K562 (cell line): ENCODE results near the gene LRRC74B. TPM values are rescaled to one million over a fixed set of nuclear protein-coding genes. Genes with fewer than 3 reads are reported as not detected.

Experiments used
- ATAC-seq: fragments of 200-7000 bp; cut with Tn5 transposase; 3 replicates; pipeline ENCODE4 v1.9.1; 2020; ENCODE audit warnings: moderate library complexity
- BruUV-seq: library from RNA; stranded (reverse); fragments of 400-500 nt; replicated peaks from 2 replicates; lab custom pipeline; 2021; lab: Mats Ljungman, UMichigan
- CTCF ChIA-PET: fragments of 300-600 bp; formaldehyde crosslinking; extraction: SDS; loops from one replicate; lab custom pipeline; 2021; ENCODE audit warnings: low intra/inter-chr PET ratio; lab: Yijun Ruan, JAX
- POLR2A ChIA-PET: fragments of 300-600, 350-650 bp; sonication (Branson Sonifier 250); formaldehyde crosslinking; extraction: SDS; loops from one replicate; lab custom pipeline; 2021; ENCODE audit warnings: antibody characterized with exemption, inconsistent platforms; lab: Yijun Ruan, JAX
- DNase-seq, 4 experiments: peaks; one replicate each; pipeline versions ENCODE4 v3.0.0 to v3.0.0-alpha.2; 2011 to 2018; ENCODE audit warnings: low spot score in 3 of 4, mixed read lengths in 3 of 4; ENCODE audit errors: extremely low read depth in 1 of 4
- FAIRE-seq: peaks from 2 replicates; lab custom pipeline; 2011; peaks lifted over from hg19 to GRCh38; lab: Jason Lieb, UNC
- H2AFZ ChIP-seq: 2 replicates; pipeline ENCODE4 v1.6.0; 2011; ENCODE audit warnings: low read depth, low read length, control low read depth, inconsistent platforms
- H3K27ac ChIP-seq: fragments of 200-600 bp; 3 replicates; pipeline ENCODE4 v1.8.0; 2011; ENCODE audit warnings: low read depth, mild to moderate bottlenecking, control low read depth, inconsistent platforms, low read length, moderate library complexity, mixed read lengths; ENCODE audit errors: extremely low read depth
- H3K27me3 ChIP-seq, 2 experiments: fragments of 300-600 bp in 1 of 2; 2 replicates in 1 of 2; 3 replicates in 1 of 2; pipeline versions ENCODE4 v1.6.0 to v1.8.0; 2011; ENCODE audit warnings: inconsistent platforms in 2 of 2, low read length in 2 of 2, mild to moderate bottlenecking in 1 of 2, mixed read lengths in 1 of 2, moderate library complexity in 1 of 2; ENCODE audit not compliant: control insufficient read depth in 2 of 2, insufficient read depth in 2 of 2
- H3K36me3 ChIP-seq: fragments of 300-600 bp; 3 replicates; pipeline ENCODE4 v1.8.0; 2011; ENCODE audit warnings: mild to moderate bottlenecking, low read length, inconsistent platforms; ENCODE audit not compliant: control insufficient read depth, insufficient read depth
- H3K4me1 ChIP-seq, 2 experiments: fragments of 200-600 bp in 1 of 2; replicated peaks in 1 of 2; 2 replicates in 1 of 2; 3 replicates in 1 of 2; pipeline versions ENCODE4 v1.5.1 to v1.8.0; 2011; ENCODE audit warnings: inconsistent platforms in 2 of 2, low read length in 2 of 2, mild to moderate bottlenecking in 1 of 2, mixed read lengths in 1 of 2, moderate library complexity in 1 of 2; ENCODE audit not compliant: control insufficient read depth in 2 of 2, insufficient read depth in 2 of 2
- H3K4me2 ChIP-seq: 2 replicates; pipeline ENCODE4 v1.6.1; 2011; ENCODE audit warnings: low read length, control low read depth, inconsistent platforms, mixed read lengths; ENCODE audit not compliant: insufficient read depth
- H3K4me3 ChIP-seq: fragments of 200-600 bp; sonication (generic), shearing (Covaris generic); 2 replicates; pipeline ENCODE4 v1.5.1; 2016; ENCODE audit warnings: control low read depth, inconsistent platforms
- H3K79me2 ChIP-seq: fragments of 200-600 bp; 3 replicates; pipeline ENCODE4 v1.8.0; 2011; ENCODE audit warnings: low read length, inconsistent platforms; ENCODE audit not compliant: control insufficient read depth, insufficient read depth
- H3K9ac ChIP-seq, 2 experiments: 2 replicates each; pipeline versions ENCODE4 v1.6.0 to v1.6.1; 2011; ENCODE audit warnings: low read depth in 2 of 2, low read length in 2 of 2, control low read depth in 1 of 2, inconsistent platforms in 1 of 2, mild to moderate bottlenecking in 1 of 2, mixed read lengths in 1 of 2; ENCODE audit not compliant: insufficient read depth in 1 of 2
- H3K9me1 ChIP-seq: one replicate; pipeline ENCODE4 v1.6.0; 2011; ENCODE audit warnings: inconsistent platforms, mild to moderate bottlenecking, low read length, moderate library complexity; ENCODE audit not compliant: control insufficient read depth, insufficient read depth
- H3K9me3 ChIP-seq: replicated peaks from 2 replicates; pipeline ENCODE4 v1.5.1; 2011; ENCODE audit warnings: low read depth, low read length, inconsistent platforms; ENCODE audit not compliant: control insufficient read depth, insufficient read depth
- H4K20me1 ChIP-seq: replicated peaks from 2 replicates; pipeline ENCODE4 v1.6.1; 2011; ENCODE audit warnings: low read length, inconsistent platforms, mixed read lengths; ENCODE audit not compliant: control insufficient read depth, insufficient read depth
- CTBP1 ChIP-seq: fragments of 450-650 bp; IDR thresholded peaks from 2 replicates; pipeline ENCODE4 v1.6.1; 2016; ENCODE audit warnings: borderline replicate concordance
- DACH1 ChIP-seq: fragments of 450-650 bp; IDR thresholded peaks from 2 replicates; pipeline ENCODE4 v1.6.1; 2018; ENCODE audit not compliant: partially characterized antibody
- KAT8 ChIP-seq: fragments of 450-650 bp; IDR thresholded peaks from 2 replicates; pipeline ENCODE4 v1.6.1; 2016; ENCODE audit warnings: low read depth, mild to moderate bottlenecking
- MTA3 ChIP-seq: fragments of 450-650 bp; formaldehyde crosslinking; IDR thresholded peaks from 2 replicates; pipeline ENCODE4 v1.6.1; 2017; ENCODE audit warnings: mild to moderate bottlenecking, borderline replicate concordance
- NBN ChIP-seq: fragments of 450-650 bp; IDR thresholded peaks from 2 replicates; pipeline ENCODE4 v1.6.1; 2016; ENCODE audit warnings: low read depth, mild to moderate bottlenecking
- PCBP2 ChIP-seq: fragments of 200-400 bp; formaldehyde crosslinking; IDR thresholded peaks from 2 replicates; pipeline ENCODE4 v1.6.1; 2018; ENCODE audit warnings: low read length, low read depth, mild to moderate bottlenecking, moderate library complexity; ENCODE audit not compliant: poor library complexity, severe bottlenecking
- POLR2AphosphoS2 ChIP-seq: IDR thresholded peaks from 2 replicates; pipeline ENCODE4 v1.6.1; 2012; ENCODE audit warnings: low read length, improper control_type of control experiment
- PURB ChIP-seq: sonication (generic); formaldehyde crosslinking; IDR thresholded peaks from 2 replicates; pipeline ENCODE4 v1.9.0; 2021; ENCODE audit warnings: low read depth, mild to moderate bottlenecking, missing genetic modification reagents
- RBM15 ChIP-seq: fragments of 200-400 bp; formaldehyde crosslinking; IDR thresholded peaks from 2 replicates; pipeline ENCODE4 v1.6.1; 2018; ENCODE audit warnings: mild to moderate bottlenecking, low read length, moderate library complexity; ENCODE audit not compliant: insufficient read depth
- ZBTB8A ChIP-seq: fragments of 450-650 bp; IDR thresholded peaks from 2 replicates; pipeline ENCODE4 v1.6.1; 2018; ENCODE audit warnings: mild to moderate bottlenecking, moderate library complexity; ENCODE audit not compliant: partially characterized antibody
- ZNF184 ChIP-seq: sonication (generic); formaldehyde crosslinking; IDR thresholded peaks from 2 replicates; pipeline ENCODE4 v1.5.0; 2020; ENCODE audit warnings: missing genetic modification reagents
- WGBS: fragments of 100-300 bp; shearing (Covaris generic); methylation state at CpG from one replicate; pipeline ENCODE4 v1.1.6; 2016; ENCODE audit warnings: low coverage, mixed read lengths; ENCODE audit not compliant: insufficient coverage; ENCODE audit errors: missing lambda C conversion rate; 5-methylcytosine and 5-hydroxymethylcytosine counted together
- in situ Hi-C: fragments of 300-500 bp; cut with MboI; formaldehyde crosslinking; loops from 4 replicates; pipeline ENCODE4 v1.15.0; 2018; ENCODE audit warnings: inconsistent platforms, mixed read lengths
- intact Hi-C: fragments of 100-400 bp; cut with micrococcal nuclease; formaldehyde crosslinking; loops from 2 replicates; pipeline ENCODE4 v1.14.2; 2022
- polyA plus RNA-seq, 8 experiments: library from polyadenylated mRNA; depleted of rRNA in 4 of 8; stranded (reverse) in 5 of 8; unstranded in 3 of 8; fragments of >200 nt; fragmentation: Nextera tagmentation in 2 of 8; fragmentation: Illumina TruSeq in 1 of 8; extraction: Ambion mirVana in 2 of 8; extraction: Trizol in 1 of 8; gene quantifications; 2 replicates each; pipeline versions ENCODE4 v1.2.1 to v1.2.3, GENCODE V29; 2011 to 2014; ENCODE audit warnings: inconsistent platforms in 1 of 8, missing spikeins in 1 of 8
- total RNA-seq, 7 experiments: library from RNA; depleted of rRNA in 6 of 7; stranded (reverse); fragments of >200 nt in 6 of 7; fragmentation: Illumina TruSeq in 2 of 7; extraction: Trizol in 2 of 7; gene quantifications; 2 replicates each; pipeline versions ENCODE4 v1.2.1 to v1.2.3, GENCODE V29; 2011 to 2021; ENCODE audit warnings: low replicate concordance in 1 of 7
- TF ChIP-seq, protein P1 (sequence below): fragments of 250-450 bp; sonication (Bioruptor Pico); IDR thresholded peaks from 2 replicates; pipeline ENCODE4 v1.8.0; 2021; ENCODE audit warnings: moderate library complexity, mild to moderate bottlenecking, inconsistent platforms
- TF ChIP-seq, protein P2 (sequence below): fragments of 250-450 bp; sonication (Bioruptor Pico); IDR thresholded peaks from 2 replicates; pipeline ENCODE4 v1.9.0; 2021; ENCODE audit warnings: mild to moderate bottlenecking, inconsistent platforms
- TF ChIP-seq, protein P3 (sequence below): IDR thresholded peaks from 2 replicates; pipeline ENCODE4 v1.6.1; 2016; ENCODE audit warnings: missing genetic modification characterization, missing compliant biosample characterization
- TF ChIP-seq, protein P4 (sequence below): fragments of 450-650 bp; IDR thresholded peaks from 2 replicates; pipeline ENCODE4 v1.7.0; 2016; ENCODE audit warnings: borderline replicate concordance
- TF ChIP-seq, protein P5 (sequence below): fragments of 250-450 bp; sonication (Bioruptor Pico); IDR thresholded peaks from 2 replicates; pipeline ENCODE4 v1.5.0; 2021

Gene LRRC74B
- total and polyA plus RNA-seq, 9 of the 15 experiments (the other 6 are each of a cell fraction or from before 2014, with no cell fraction given), result not detected

DNA sequence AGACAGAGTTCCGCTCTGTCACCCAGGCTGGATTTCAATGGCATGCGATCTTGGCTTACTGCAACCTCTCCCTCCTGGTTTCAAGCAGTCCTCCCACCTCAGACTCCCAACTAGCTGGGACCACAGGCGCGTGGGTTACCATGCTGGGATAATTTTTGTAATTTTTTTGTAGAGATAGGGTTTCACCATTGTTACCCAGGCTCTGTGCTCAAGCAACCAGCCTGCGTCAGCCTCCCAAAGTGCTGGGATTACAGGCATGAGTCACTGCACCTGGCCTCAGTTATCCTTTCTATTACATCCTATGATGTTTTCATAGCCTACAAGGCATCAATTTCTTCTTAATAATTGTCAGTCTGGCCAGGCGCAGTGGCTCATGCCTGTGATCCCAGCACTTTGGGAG lies 36.5 kb downstream of the LRRC74B start (continued):
- TF ChIP-seq PCBP2, result no peak

DNA sequence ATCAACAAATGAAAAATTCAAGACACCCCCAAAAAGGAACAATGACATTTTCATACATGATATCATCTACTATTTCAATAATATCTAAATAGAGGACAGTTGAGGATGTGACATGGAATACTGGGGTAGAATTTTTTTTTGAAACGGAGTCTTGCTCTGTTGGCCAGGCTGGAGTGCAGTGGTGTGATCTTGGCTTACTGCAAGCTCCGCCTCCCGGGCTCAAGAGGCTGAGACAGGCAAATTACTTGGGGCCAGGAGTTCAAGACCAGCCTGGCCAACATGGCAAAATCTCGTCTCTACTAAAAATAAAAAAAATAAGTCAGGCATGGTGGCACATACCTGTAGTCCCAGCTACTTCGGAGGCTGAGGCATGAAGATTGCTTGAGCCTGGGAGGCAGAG lies 41.4 kb downstream of the LRRC74B start:
- H3K27ac ChIP-seq, result no peak overlapping the region
- H3K4me1 ChIP-seq, result no peaks in the 10 kb centered on the region; a peak in 1 of 5 replicates
- no peak for FAIRE-seq
- ChIA-PET POLR2A (no interaction called here), CTCF (interaction anchor here (0.8 kb wide), 1 partner anchor 11 kb away, joined by 4 read pairs; no protein-coding TSS in a partner anchor)
- no peak for DNase-seq
- ATAC-seq, result no peak
- peaks cover 8 to 21% of the 10 kb centered on the region in 2 experiments; a peak in 3 of 5 replicates for H3K27me3 ChIP-seq
- intact Hi-C loops (no loop called here), in situ Hi-C loops (no loop called here)
- WGBS, result 10% methylated on average over 5 of the region's 5 CpGs
- H3K9me1 ChIP-seq, result no peaks in the 10 kb centered on the region
- H3K9me3 ChIP-seq, result no peaks in the 10 kb centered on the region
- no peak overlapping the region for H3K4me3 ChIP-seq
- no peaks in the 10 kb centered on the region for H3K36me3 ChIP-seq
- H3K4me2 ChIP-seq, result no peak overlapping the region
- no peaks in the 10 kb centered on the region for H3K79me2 ChIP-seq
- no peak overlapping the region for H3K9ac ChIP-seq
- no peaks in the 10 kb centered on the region for H4K20me1 ChIP-seq
- no peak overlapping the region for H2AFZ ChIP-seq
- no TSS peak for BruUV-seq
- TF ChIP-seq, protein P1, sequence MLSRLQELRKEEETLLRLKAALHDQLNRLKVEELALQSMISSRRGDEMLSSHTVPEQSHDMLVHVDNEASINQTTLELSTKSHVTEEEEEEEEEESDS (CRISPR knock-in tag), result no peak
- TF ChIP-seq, protein P2, sequence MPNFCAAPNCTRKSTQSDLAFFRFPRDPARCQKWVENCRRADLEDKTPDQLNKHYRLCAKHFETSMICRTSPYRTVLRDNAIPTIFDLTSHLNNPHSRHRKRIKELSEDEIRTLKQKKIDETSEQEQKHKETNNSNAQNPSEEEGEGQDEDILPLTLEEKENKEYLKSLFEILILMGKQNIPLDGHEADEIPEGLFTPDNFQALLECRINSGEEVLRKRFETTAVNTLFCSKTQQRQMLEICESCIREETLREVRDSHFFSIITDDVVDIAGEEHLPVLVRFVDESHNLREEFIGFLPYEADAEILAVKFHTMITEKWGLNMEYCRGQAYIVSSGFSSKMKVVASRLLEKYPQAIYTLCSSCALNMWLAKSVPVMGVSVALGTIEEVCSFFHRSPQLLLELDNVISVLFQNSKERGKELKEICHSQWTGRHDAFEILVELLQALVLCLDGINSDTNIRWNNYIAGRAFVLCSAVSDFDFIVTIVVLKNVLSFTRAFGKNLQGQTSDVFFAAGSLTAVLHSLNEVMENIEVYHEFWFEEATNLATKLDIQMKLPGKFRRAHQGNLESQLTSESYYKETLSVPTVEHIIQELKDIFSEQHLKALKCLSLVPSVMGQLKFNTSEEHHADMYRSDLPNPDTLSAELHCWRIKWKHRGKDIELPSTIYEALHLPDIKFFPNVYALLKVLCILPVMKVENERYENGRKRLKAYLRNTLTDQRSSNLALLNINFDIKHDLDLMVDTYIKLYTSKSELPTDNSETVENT (CRISPR knock-in tag), result peak; percentile 61
- TF ChIP-seq CTBP1 (no peak), ZBTB8A (no peak), KAT8 (no peak), ZNF184 (CRISPR knock-in tag) (0 out of 2 replicates have a peak, but pooled peaks have one; percentile 12), DACH1 (peak; percentile 35), POLR2AphosphoS2 (no peak), RBM15 (no peak), MTA3 (no peak), NBN (no peak), PURB (CRISPR knock-in tag) (no peak)
- TF ChIP-seq, protein P3, sequence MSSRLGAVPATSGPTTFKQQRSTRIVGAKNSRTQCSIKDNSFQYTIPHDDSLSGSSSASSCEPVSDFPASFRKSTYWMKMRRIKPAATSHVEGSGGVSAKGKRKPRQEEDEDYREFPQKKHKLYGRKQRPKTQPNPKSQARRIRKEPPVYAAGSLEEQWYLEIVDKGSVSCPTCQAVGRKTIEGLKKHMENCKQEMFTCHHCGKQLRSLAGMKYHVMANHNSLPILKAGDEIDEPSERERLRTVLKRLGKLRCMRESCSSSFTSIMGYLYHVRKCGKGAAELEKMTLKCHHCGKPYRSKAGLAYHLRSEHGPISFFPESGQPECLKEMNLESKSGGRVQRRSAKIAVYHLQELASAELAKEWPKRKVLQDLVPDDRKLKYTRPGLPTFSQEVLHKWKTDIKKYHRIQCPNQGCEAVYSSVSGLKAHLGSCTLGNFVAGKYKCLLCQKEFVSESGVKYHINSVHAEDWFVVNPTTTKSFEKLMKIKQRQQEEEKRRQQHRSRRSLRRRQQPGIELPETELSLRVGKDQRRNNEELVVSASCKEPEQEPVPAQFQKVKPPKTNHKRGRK, result no peak
- TF ChIP-seq, protein P4, sequence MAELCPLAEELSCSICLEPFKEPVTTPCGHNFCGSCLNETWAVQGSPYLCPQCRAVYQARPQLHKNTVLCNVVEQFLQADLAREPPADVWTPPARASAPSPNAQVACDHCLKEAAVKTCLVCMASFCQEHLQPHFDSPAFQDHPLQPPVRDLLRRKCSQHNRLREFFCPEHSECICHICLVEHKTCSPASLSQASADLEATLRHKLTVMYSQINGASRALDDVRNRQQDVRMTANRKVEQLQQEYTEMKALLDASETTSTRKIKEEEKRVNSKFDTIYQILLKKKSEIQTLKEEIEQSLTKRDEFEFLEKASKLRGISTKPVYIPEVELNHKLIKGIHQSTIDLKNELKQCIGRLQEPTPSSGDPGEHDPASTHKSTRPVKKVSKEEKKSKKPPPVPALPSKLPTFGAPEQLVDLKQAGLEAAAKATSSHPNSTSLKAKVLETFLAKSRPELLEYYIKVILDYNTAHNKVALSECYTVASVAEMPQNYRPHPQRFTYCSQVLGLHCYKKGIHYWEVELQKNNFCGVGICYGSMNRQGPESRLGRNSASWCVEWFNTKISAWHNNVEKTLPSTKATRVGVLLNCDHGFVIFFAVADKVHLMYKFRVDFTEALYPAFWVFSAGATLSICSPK, result no peak
- TF ChIP-seq, protein P5, sequence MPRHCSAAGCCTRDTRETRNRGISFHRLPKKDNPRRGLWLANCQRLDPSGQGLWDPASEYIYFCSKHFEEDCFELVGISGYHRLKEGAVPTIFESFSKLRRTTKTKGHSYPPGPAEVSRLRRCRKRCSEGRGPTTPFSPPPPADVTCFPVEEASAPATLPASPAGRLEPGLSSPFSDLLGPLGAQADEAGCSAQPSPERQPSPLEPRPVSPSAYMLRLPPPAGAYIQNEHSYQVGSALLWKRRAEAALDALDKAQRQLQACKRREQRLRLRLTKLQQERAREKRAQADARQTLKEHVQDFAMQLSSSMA, result no peak
